ENCODE measurements around the gene RLN3.
"Not testable (repeated sequence)": the region's sequence is repeated elsewhere in the genome, so short reads cannot be mapped to it uniquely, and the experiment has no call there.

DNA sequence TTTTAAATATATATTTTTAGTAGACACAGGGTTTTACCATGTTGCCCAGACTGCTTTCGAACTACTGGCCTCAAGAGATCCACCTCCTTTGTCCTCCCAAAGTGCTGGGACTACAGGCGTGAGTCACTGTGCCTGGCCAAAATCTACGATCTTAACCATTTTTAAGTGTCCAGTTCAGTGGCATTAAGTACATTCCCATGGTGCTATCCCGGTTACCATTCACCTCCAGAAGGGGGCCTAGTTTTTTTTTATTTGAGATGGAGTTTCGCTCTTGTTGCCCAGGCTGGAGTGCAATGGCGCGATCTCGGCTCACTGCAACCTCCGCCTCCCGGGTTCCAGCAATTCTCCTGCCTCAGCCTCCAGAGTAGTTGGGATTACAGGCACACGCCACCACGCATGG, 7.2 kb downstream of the RLN3 start:
- TF ChIP-seq LEF1 (IDR thresholded peaks at IDR 0.05; ENCODE audit: borderline replicate concordance); SP1 (IDR thresholded peaks at IDR 0.05): not testable (repeated sequence)

All from HEK293T (cell line).